Muscle layer of duodenum (tissue), 2 donors: Measurements from ENCODE around the gene DFFA.
"Not testable (repeated sequence)": the region's sequence is repeated elsewhere in the genome, so short reads cannot be mapped to it uniquely, and the experiment has no call there.

ENCODE experiments used
- H3K27ac ChIP-seq: one replicate; pipeline ENCODE4 v1.7.0; 2013; ENCODE audit warnings: mild to moderate bottlenecking, low read length
- H3K27me3 ChIP-seq: one replicate; pipeline ENCODE4 v1.7.0; 2013; ENCODE audit warnings: low read depth, mild to moderate bottlenecking, control low read depth, low read length
- H3K36me3 ChIP-seq, 2 donors: one replicate each; pipeline ENCODE4 v1.7.0; 2013; ENCODE audit warnings: low read length in 2 of 2, control low read depth in 1 of 2, mild to moderate bottlenecking in 1 of 2; ENCODE audit not compliant: insufficient read depth in 2 of 2, control insufficient read depth in 1 of 2
- H3K4me1 ChIP-seq, 2 donors: one replicate each; pipeline ENCODE4 v1.7.0; 2013; ENCODE audit warnings: low read length in 2 of 2, mild to moderate bottlenecking in 2 of 2, control low read depth in 1 of 2, moderate library complexity in 1 of 2; ENCODE audit not compliant: insufficient read depth in 2 of 2, control insufficient read depth in 1 of 2
- H3K4me3 ChIP-seq, 2 donors: one replicate each; pipeline ENCODE4 v1.7.0; 2013; ENCODE audit warnings: low read length in 2 of 2, low read depth in 1 of 2, mild to moderate bottlenecking in 1 of 2
- H3K9me3 ChIP-seq, 2 donors: one replicate each; pipeline ENCODE4 v1.7.0; 2013; ENCODE audit warnings: low read length in 2 of 2, control low read depth in 1 of 2, mild to moderate bottlenecking in 1 of 2; ENCODE audit not compliant: control insufficient read depth in 1 of 2
- donor health status: healthy.

DFFA gene

DNA sequence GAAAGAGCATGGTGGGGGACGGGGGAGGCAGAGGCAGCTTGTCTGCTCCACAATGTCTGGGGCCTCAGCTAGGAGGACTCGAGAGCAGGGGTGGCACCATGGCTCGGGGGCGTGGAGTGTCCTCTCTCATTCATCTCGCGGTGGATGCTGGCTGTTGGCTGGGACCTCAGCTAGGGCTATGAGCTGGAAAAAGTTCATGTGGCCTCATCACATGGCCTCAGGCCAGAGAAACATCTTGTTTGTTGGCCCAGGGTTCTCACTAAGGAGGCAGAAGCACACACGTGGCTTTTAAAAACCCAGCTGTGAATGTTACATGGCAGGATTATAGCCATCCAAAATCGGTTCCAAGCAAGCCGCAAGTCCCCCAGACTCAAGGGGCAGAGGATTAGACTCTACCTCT is 48.3 kb downstream of the DFFA start:
- Histone ChIP-seq H3K27ac (no peak overlapping the region), H3K4me3 (no peak overlapping the region), H3K9me3 (no peaks in the 10 kb centered on the region), H3K27me3 (no peaks in the 10 kb centered on the region), H3K4me1 (peaks cover 0 to 3% of the 10 kb centered on the region in 2 donors), H3K36me3 (peaks cover 10 to 12% of the 10 kb centered on the region in 2 donors)

DNA sequence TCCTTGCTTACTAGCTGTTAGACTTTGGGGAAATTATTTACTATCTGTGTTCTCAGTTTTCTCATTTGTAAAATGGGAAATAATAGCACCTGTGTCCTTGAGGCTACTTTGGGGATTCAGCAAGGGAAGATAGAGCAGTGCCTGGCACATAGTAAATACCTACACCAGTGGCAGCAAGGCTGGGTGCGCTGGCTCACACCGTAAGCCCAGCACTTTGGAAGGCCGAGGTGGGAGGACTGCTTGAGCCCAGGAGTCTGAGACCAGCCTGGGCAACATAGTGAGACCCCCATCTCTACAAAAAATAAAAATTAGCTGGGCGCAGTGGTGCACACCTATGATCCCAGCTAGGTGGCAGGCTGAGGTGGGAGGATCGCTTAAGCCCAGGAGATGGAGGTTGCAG is 50.7 kb downstream of the DFFA start:
- Histone ChIP-seq H3K4me1 (no peaks in the 10 kb centered on the region), H3K4me3 (no peak overlapping the region), H3K9me3 (no peaks in the 10 kb centered on the region), H3K27me3 (no peaks in the 10 kb centered on the region), H3K36me3 (peaks cover 23 to 30% of the 10 kb centered on the region in 2 donors), H3K27ac (no peak overlapping the region)

DNA sequence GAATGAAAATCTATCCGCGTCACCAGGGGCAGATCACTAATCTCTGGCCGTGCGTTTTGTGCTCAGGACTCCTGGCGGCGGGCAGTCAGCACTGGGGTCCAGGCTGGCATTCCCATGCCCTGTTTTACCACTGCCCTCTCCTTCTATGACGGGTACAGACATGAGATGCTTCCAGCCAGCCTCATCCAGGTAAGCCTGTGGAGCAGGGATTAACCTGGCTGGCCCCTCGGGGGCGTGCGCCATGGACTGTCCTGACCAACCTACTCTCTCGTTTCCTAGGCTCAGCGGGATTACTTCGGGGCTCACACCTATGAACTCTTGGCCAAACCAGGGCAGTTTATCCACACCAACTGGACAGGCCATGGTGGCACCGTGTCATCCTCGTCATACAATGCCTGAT is 53.0 kb downstream of the DFFA start:
- peaks cover 34 to 47% of the 10 kb centered on the region in 2 donors for H3K36me3 ChIP-seq
- no peaks in the 10 kb centered on the region for H3K27me3 ChIP-seq

DNA sequence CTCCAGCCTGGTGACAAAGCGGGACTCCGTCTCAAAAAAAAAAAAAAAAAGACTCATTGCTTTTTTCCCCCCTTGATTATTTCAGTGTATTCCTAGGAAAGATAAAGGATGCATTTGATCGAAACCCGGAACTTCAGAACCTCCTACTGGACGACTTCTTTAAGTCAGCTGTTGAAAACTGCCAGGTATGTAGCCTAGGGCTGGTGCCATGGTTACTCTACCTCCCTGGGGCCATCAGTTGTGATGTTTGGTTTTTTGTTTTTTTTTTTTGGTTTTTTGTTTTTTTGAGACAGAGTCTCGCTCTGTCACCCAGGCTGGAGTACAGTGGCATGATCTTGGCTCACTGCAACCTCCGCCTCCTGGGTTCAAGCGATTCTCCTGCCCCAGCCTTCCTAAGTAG is 53.6 kb downstream of the DFFA start:
- H3K36me3 ChIP-seq = peaks cover 34 to 47% of the 10 kb centered on the region in 2 donors
- not testable (repeated sequence) for H3K4me3 ChIP-seq, H3K9me3 ChIP-seq, H3K4me1 ChIP-seq, H3K27me3 ChIP-seq, H3K27ac ChIP-seq

More for the DNA sequence above, 53.0 kb downstream of the DFFA start:
- H3K9me3 ChIP-seq = no peaks in the 10 kb centered on the region
- no peak overlapping the region for H3K4me3 ChIP-seq
- H3K27ac ChIP-seq = no peak overlapping the region
- no peaks in the 10 kb centered on the region for H3K4me1 ChIP-seq

DNA sequence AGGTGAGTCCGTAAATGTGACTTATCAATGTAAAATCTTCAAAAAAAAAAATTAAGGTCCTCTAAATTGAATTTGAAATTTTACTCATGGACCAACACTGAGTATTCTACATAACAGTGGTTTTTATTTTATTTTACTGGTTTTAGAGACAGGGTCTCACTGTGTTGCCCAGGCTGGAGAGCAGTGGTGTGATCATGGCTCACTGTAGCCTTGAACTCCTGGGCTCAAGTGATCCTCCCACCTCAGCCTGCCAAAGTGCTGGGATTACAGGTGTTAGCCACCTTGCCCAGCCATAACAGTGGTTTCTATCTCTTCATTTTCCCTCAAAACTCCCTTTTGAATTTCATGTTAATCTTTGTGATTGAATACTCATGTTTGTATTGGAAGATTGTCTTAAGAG is 56.4 kb downstream of the DFFA start:
- H3K27ac ChIP-seq, H3K4me1 ChIP-seq, H3K9me3 ChIP-seq, H3K27me3 ChIP-seq, H3K4me3 ChIP-seq: not testable (repeated sequence)
- peaks cover 58 to 72% of the 10 kb centered on the region in 2 donors for H3K36me3 ChIP-seq

DNA sequence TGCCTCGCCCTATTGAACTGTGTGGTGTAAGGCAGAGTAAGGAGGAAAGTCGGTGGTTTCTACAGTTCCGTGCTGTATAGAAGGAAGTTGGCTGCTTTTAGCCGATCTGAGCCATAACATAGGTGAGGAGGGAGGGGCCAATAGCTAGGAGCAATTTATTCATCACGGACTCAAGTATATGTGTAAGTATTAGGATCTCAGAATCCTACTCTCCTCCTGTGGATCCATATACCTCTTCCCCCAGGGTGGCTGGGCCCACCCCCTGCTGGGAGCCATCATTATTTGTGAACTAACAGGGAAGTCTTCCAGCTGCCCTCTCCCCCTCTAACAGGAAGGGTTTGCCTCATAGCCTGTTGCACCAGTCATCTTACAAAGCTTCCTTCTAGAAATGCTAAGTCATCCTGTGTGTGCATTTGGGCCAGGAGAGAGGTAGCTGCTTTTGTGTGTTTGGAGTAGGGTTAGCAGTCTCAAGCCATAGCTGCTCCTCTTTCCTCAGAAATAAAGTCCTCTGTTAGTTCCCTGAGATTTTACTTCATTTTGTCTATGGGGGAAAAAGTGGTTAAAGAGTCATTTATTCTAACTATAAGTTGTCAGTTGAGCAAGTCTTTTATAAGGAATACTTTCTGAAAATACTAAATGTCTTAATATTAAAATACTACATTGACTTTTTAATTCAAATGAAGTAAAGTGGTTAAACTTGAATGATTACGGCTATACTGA is 57.0 kb downstream of the DFFA start:
- Histone ChIP-seq H3K27ac (peak overlapping the region; percentile 58), H3K4me1 (no peaks in the 10 kb centered on the region), H3K9me3 (no peaks in the 10 kb centered on the region), H3K27me3 (no peaks in the 10 kb centered on the region), H3K4me3 (peak overlapping the region in 1 of 2 donors; percentile 13), H3K36me3 (peaks cover 58 to 77% of the 10 kb centered on the region in 2 donors)

DNA sequence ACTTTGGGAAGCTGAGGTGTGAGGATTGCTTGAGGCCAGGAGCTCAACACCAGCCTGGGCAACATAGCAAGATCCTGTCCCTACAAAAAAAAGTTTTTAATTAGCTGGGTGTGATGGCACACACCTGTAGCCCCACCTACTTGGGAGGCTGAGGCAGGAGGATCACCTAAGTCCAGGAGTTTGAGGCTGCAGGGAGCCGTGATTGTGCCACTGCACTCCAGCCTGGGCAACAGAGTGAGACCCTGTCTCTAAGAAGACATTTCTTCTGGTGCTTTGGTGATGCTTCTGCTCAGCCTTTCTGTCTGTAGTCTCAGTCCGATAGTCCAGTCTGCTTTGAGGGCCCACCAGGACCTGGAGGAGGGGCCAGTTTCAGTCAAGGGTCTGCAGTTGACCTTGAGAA is 65.1 kb downstream of the DFFA start:
- Histone ChIP-seq H3K9me3 (no peaks in the 10 kb centered on the region), H3K36me3 (peaks cover 45 to 84% of the 10 kb centered on the region in 2 donors), H3K4me3 (no peak overlapping the region), H3K4me1 (no peaks in the 10 kb centered on the region), H3K27ac (no peak overlapping the region), H3K27me3 (no peaks in the 10 kb centered on the region)
